Testis (tissue), 2 donors: ENCODE data around the gene KRTAP5-3.

Experiments
- CTCF ChIP-seq, 3 experiments: fragments of 450-650 bp in 2 of 3; fragments of 200-600 bp in 1 of 3; sonication (generic) in 1 of 3; IDR thresholded peaks; one replicate each; pipeline ENCODE4 v1.5.1; 2016 to 2019; ENCODE audit warnings: antibody characterized with exemption in 3 of 3, mild to moderate bottlenecking in 2 of 3, moderate library complexity in 1 of 3
- POLR2A ChIP-seq: fragments of 450-650 bp; IDR thresholded peaks from one replicate; pipeline ENCODE4 v1.6.1; 2017; ENCODE audit warnings: antibody characterized with exemption, mild to moderate bottlenecking, moderate library complexity

- TF ChIP-seq POLR2A (no peak), CTCF (IDR thresholded peaks at IDR 0.05) (no peak)
These were observed 45.1 kb downstream of the KRTAP5-3 start for GRCh38 chr11:1563149-1563638.
